ENCODE measurements around the gene LRCOL1.

Gene LRCOL1

GRCh38 chr12:132582058-132582420, 28.3 kb downstream of the LRCOL1 start:
- no peak for DNase-seq (ENCODE audit: low read depth in 2 of 2)

- no peak for DNase-seq (ENCODE audit: low read depth in 2 of 2)
These were observed 28.9 kb downstream of the LRCOL1 start for GRCh38 chr12:132581348-132582057.

GRCh38 chr12:132580701-132581292, 29.6 kb downstream of the LRCOL1 start:
- no peak for DNase-seq (ENCODE audit: low read depth in 2 of 2)

GRCh38 chr12:132579744-132580143, 30.6 kb downstream of the LRCOL1 start:
- no peak for DNase-seq (ENCODE audit: low read depth in 2 of 2)

- DNase-seq (ENCODE audit: low read depth in 2 of 2) = no peak
These were observed 31.6 kb downstream of the LRCOL1 start for GRCh38 chr12:132578826-132579225.

GRCh38 chr12:132578118-132578517, 32.3 kb downstream of the LRCOL1 start:
- DNase-seq (ENCODE audit: low read depth in 2 of 2) = no peak

- DNase-seq (ENCODE audit: low read depth in 2 of 2) = no peak
These were observed 33.0 kb downstream of the LRCOL1 start for GRCh38 chr12:132577191-132577920.

- no peak for DNase-seq (ENCODE audit: low read depth in 2 of 2)
These were observed 33.7 kb downstream of the LRCOL1 start for GRCh38 chr12:132576701-132577100.

GRCh38 chr12:132575661-132576060, 34.7 kb downstream of the LRCOL1 start:
- DNase-seq (ENCODE audit: low read depth in 2 of 2) = no peak

- no peak for DNase-seq (ENCODE audit: low read depth in 2 of 2)
These were observed 35.9 kb downstream of the LRCOL1 start for GRCh38 chr12:132574271-132574996.

- DNase-seq (ENCODE audit: low read depth in 2 of 2) = no peak
These were observed 37.3 kb downstream of the LRCOL1 start for GRCh38 chr12:132572801-132573760.

GRCh38 chr12:132572106-132572505, 38.3 kb downstream of the LRCOL1 start:
- DNase-seq (ENCODE audit: low read depth in 2 of 2) = no peak

GRCh38 chr12:132571598-132571997, 38.8 kb downstream of the LRCOL1 start:
- no peak for DNase-seq (ENCODE audit: low read depth in 2 of 2)

GRCh38 chr12:132571051-132571450, 39.3 kb downstream of the LRCOL1 start:
- no peak for DNase-seq (ENCODE audit: low read depth in 2 of 2)

GRCh38 chr12:132570635-132571034, 39.7 kb downstream of the LRCOL1 start:
- no peak for DNase-seq (ENCODE audit: low read depth in 2 of 2)

GRCh38 chr12:132569856-132570480, 40.4 kb downstream of the LRCOL1 start:
- DNase-seq (ENCODE audit: low read depth in 2 of 2) = no peak

GRCh38 chr12:132568826-132569480, 41.4 kb downstream of the LRCOL1 start:
- no peak for DNase-seq (ENCODE audit: low read depth in 2 of 2)

GRCh38 chr12:132568301-132568700, 42.1 kb downstream of the LRCOL1 start:
- DNase-seq (ENCODE audit: low read depth in 2 of 2) = no peak

GRCh38 chr12:132566516-132567131, 43.8 kb downstream of the LRCOL1 start:
- DNase-seq (ENCODE audit: low read depth in 2 of 2) = no peak

- no peak for DNase-seq (ENCODE audit: low read depth in 2 of 2)
These were observed 45.0 kb downstream of the LRCOL1 start for GRCh38 chr12:132565365-132565764.

Data from stimulated activated CD8-positive, alpha-beta memory T cell treated with anti-CD3 and anti-CD28 coated beads, Interleukin-15, amount 100 ng/mL, for 4 hours (primary cell).